LNCaP clone FGC (cell line): ENCODE data around the gene INPP5A.

ENCODE experiments used
- DNase-seq: peaks from one replicate; pipeline ENCODE4 v3.0.0-alpha.2; 2011; ENCODE audit warnings: low read depth
- H3K4me3 ChIP-seq: 2 replicates; pipeline ENCODE4 v1.5.1; 2011; ENCODE audit warnings: mild to moderate bottlenecking, low read depth, low read length, control low read depth
- CTCF ChIP-seq: IDR thresholded peaks from 2 replicates; pipeline ENCODE4 v1.5.1; 2012; ENCODE audit warnings: mild to moderate bottlenecking; ENCODE audit not compliant: control insufficient read depth, insufficient read depth; ENCODE audit errors: extremely low read depth

INPP5A gene

GRCh38 chr10:132608511-132609195 lies 71.1 kb downstream of the INPP5A start:
- TF ChIP-seq CTCF, result no peak
- no peak for DNase-seq
- no peak overlapping the region for H3K4me3 ChIP-seq

- DNase-seq, result no peak
- no peak for TF ChIP-seq CTCF
Observed at GRCh38 chr10:132609211-132609610, 71.6 kb downstream of the INPP5A start.

GRCh38 chr10:132610071-132610701 lies 72.6 kb downstream of the INPP5A start:
- DNase-seq, result no peak
- H3K4me3 ChIP-seq, result no peak overlapping the region
- TF ChIP-seq CTCF, result no peak

More at GRCh38 chr10:132609211-132609610, 71.6 kb downstream of the INPP5A start:
- H3K4me3 ChIP-seq, result no peak overlapping the region

- TF ChIP-seq CTCF, result no peak
- no peak overlapping the region for H3K4me3 ChIP-seq
- DNase-seq, result no peak
Observed at GRCh38 chr10:132611026-132611910, 73.7 kb downstream of the INPP5A start.

GRCh38 chr10:132611986-132612385 lies 74.4 kb downstream of the INPP5A start:
- H3K4me3 ChIP-seq, result no peak overlapping the region
- no peak for TF ChIP-seq CTCF
- no peak for DNase-seq

GRCh38 chr10:132612571-132613504 lies 75.3 kb downstream of the INPP5A start:
- no peak for TF ChIP-seq CTCF
- no peak overlapping the region for H3K4me3 ChIP-seq
- peak; percentile 36 for DNase-seq
